CD4-positive, alpha-beta T cell treated with Interleukin-21 for 1 hour (primary cell): ENCODE results near the gene ERC1.
A peak's percentile ranks its signal among the peaks of the same experiment; 100 is the strongest.
"Not testable (repeated sequence)": the region's sequence is repeated elsewhere in the genome, so short reads cannot be mapped to it uniquely, and the experiment has no call there.

Experiments used
- DNase-seq: peaks from one replicate; pipeline ENCODE4 v3.0.0-alpha.2; 2020

ERC1 gene

DNA sequence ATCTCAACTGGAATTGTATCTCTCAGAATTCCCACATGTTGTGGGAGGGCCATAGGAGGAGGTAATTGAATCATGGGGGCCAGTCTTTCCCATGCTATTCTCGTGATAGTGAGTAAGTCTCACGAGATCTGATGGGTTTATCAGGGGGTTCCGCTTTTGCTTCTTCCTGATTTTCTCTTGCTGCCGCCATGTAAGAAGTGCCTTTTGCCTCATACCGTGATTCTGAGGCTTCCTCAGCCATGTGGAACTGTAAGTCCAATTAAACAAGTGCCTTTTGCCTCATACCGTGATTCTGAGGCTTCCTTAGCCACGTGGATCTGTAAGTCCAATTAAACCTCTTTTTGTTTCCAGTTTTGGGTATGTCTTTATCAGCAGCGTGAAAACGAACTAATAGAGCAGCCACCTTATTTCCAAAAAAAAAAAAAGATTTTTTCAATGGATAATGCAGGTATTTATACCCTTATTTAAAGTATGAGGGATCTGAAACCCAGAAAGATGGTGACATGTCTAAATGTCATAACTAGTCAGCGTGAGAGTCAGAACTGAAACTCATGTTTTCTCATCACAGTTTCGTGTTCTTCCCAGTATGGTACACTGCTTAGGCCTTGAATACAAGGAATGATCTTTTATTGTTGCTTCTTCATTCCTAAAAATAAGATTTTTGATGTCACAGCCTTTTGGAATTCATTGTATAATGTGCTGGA, 89.6 kb downstream of the ERC1 start:
- no peak for DNase-seq

DNA sequence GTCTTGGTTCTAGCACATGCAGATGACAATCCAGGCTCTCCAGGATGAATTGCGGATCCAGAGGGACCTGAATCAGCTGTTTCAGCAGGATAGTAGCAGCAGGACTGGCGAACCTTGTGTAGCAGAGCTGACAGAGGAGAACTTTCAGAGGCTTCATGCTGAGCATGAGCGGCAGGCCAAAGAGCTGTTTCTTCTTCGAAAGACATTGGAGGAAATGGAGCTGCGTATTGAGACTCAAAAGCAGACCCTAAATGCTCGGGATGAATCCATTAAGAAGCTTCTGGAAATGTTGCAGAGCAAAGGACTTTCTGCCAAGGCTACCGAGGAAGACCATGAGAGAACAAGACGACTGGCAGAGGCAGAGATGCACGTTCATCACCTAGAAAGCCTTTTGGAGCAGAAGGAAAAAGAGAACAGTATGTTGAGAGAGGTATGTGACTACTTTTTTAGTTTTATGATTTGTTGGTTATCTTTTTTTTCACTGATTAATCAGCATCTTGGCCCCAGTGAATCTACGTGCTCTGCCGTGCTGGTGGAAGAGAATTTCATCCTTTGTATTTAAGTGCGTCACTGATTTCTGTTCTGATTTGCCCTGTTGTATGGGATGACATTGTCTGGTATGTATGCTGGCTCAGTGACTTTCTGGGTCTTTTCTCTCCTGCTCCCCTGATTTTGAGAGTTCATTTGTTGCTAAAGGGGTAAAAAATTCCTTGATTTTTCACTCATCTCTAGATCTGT, 92.3 kb downstream of the ERC1 start:
- no peak for DNase-seq

DNA sequence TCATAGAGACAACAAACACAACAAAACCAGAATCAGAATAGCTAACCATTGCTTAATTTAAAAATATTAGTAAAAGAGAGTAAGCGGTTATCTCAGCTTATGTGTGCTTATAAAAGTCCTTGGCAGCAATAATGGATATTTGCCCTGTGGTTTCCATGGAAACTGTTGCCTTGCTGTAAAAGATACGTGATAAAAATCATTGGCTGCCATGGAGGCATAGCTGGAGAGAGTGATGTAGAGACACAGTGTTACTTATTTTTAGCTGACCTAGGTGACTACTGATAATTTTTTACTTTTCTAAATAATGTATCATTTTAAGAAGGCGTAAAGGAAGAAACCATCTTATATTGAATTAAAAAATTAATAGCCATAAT, 92.9 kb downstream of the ERC1 start:
- no peak for DNase-seq

DNA sequence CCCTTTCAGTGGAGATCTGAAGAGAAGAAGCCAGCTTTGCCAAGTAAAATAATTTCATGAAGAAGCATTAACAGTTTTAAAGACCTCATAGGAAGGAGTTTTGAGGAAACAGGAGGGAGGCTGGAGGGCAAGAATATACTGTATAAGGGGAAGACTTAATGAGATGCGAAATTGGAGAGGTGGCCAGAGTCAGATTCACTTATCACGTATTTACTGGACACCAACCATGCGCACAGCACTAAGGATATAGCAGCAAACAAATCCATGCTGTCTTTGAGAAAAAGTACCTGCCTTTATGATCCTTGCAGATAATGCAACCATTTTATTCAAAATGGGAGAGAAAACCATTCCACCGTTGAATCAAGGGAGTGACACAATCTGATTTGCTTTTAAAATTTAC, 100.3 kb downstream of the ERC1 start:
- no peak for DNase-seq

DNA sequence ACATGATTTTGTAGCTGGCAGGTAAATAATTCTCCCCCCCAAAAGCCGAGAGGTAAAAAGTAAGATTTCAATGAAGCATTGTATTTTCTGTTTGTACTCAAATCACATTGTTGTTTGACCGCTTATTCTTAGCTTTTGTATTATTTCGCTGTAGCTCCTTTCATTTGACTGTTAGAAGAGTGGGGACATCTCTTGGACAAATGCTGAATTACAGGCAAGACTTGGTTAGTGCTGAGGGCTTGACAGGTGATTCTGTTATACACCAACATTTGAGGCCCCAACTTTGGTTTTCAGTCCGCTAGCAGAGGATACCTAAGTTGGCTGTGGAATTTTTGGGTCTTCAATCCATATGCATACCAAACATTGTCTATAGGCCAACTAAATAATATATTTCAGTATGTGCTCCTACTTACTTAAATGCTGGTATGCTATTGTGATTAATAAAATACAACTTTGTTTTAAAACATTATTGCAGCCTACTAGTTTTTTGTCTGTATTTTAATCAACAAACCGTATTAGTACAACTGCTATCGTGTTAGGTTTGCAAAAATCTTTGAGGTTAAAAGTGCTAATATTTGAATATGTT, 102.2 kb downstream of the ERC1 start:
- DNase-seq = peak; percentile 66

DNA sequence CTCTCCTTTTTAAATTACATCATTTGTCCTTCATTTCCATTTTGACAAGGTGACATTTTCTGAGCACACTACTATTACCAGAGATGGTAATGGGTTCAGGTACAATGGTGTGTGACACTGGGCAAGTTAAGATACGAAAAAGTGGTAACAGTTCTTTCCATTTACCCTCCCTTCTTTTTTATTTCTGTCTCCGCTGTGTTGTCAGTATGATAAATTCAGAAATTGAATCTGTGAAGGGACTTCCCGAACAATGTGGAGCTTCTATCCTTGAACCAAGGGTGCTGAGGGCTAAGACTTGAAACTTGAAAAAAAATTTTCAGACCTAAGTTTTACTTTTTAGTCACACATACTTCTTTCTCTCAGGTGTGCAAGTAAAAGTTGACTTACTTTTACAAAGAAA, 103.7 kb downstream of the ERC1 start:
- no peak for DNase-seq

DNA sequence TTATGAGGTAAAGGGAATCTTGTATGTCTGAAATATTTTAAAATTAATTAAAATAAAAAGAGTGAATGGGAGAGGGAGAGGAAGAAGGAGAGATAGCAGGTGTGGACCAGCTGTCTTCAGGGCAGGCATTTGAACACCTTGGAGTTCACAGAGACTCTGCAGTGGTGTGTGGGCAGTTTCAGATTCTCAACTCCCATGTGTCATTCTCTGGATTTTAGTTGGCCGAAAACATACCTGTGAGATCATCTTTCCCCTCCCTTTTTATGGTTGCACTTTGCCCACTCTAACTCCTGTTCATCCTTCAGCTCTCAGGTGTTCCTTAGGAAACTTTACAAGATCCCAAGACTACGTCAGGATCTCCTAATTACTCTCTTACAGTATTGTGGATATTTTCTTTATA, 108.1 kb downstream of the ERC1 start:
- no peak for DNase-seq

DNA sequence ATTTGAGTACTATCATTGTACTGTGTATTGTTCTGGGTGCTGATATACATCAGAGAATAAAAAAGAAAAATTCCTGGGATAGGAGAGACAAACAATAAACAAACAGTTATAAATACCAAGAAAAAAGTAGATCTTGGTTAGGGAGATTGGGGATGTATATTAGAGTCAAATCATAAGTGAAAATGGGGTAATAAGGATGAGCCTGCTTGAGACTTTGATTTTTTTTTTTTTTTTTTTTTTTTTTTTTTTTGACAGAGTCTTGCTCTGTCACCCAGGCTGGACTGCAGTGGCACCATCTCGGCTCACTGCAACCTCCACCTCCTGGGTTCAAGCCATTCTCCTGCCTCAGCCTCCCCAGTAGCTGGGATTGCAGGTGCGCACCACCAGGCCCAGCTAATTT, 108.6 kb downstream of the ERC1 start:
- not testable (repeated sequence) for DNase-seq

DNA sequence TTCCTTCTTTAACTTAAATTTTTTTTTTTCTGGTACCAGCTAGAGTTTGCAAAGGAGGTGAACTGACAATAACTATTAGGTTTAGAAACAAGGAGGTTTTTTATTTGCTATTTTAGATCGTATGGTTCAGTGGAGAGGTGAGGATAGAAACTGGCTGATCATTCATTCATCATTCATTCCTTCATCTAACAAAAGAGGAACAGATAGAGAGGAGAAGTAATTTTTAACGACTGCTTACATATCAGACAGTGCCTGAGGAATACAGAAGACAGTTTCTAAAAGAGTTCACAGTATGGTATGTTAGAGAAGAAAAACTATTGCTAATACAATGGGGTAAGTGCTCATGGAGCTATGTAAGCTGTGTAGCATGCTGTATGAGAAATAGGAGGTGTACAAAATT, 111.1 kb downstream of the ERC1 start:
- DNase-seq = no peak

DNA sequence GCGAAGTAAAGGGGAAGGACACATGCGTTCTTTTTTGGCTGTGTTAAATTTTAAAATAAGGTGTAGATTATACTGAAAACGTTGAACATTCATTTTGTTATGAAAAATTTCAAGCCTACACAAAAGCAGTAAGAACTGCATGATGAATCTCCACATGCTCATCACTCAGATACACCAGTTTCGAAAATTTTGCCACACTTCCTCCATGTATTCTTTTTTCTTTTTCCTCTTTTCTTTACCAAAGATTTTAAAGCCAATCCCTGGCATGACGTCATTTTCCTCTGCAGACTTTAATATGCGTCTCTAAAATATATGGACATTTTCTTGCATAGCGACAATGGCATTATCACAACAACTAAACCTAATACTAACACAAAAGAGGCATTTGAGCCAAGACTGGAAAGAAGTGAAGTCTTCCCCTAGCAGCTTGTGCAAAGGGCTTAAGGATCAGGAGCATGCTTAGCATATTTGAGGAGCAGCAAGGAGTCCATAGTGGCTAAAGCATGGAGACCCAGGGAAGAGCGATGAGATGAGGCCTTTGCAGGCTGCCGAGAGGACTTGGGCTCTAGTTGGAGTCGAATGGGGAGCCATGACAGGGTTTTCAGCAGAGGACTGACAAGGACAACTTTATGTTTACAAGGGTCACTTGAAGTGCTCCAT, 111.9 kb downstream of the ERC1 start:
- DNase-seq = no peak

DNA sequence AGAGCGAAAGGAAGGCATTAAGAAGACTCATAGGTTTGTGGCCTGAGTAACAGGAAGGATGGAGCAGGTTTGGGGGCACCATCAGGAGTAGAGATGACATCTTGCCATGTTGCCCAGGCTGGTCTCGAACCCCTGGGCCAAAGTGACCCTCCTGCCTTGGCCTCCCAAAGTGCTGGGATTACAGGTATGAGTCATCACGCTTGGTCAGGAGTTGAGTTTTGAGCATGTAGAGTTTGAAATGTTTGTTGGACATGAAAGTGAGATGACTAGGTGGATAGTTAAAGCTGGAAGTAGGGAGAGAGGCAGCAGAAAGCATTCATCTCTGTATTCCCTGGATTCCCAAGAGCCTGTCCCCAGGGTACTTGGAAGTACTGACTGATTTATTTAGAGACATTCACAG, 112.6 kb downstream of the ERC1 start:
- DNase-seq = no peak

DNA sequence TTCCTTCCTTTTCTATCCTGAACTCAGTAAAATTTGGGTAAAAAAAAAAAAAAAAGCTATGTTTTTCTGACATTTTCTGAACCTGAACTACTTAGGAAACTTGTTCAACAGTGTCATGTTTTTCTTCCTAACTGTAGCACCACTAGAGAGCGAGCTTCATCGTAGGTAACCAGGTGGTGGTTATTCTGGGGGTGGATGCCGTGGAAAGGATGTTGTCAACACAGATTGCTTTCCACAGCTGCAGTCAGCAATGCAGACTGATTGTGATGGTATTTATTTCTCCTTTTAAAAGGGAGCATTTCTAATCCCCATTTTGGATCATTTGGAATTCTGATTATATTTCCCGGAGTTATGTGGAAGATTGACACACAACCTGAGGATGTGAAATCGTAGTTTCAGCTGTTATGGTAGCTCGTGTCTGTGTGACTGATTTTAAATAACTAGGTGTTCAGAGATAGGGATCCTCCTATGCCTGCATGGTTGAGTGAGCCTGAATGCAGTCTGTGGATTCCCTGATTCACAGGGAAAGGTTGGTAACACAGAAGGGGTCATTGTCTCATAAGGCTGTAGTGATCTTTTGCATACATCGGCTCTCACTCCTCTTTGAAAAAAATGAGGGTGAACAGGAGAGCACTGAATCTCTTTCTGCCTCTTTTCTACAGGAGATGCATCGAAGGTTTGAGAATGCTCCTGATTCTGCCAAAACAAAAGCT, 113.2 kb downstream of the ERC1 start:
- DNase-seq = no peak

DNA sequence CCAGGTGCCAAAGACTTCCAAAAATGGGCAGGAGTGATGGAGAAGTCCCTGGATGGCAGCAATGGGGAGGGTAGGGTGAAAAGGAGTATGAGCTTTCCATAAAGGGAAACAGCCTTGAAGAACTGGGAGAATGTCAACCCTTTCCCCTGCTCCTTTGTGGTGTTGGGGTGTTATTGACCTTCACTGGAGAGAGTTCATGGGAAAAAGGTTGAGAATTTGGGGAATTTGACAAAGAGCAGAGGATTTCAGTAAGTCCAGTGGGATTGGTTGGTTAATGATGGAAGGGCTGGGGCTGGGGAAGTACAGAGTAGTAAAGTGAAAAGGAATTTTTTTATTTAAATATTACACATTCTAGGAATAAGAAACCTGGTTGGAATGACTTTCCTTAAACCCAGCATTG, 116.6 kb downstream of the ERC1 start:
- DNase-seq = no peak

DNA sequence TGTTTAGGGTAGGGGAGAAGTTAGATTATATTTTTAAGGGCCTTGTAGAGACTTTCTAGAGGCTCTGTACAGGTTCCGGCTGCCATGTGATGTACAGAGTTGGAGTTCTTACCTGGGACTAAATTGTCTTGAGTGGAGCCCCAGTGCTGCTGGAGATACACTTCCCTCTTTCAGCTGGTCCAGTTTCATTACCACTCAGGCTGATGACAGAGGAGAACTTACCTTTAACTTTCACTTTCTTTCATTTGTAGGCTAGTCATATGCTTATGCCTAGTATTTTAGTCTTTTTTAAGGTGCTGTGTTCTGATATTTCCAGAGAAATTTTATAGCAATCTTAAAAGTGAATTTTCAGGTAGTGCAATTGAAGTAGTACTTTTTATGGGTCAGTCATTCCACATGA, 117.3 kb downstream of the ERC1 start:
- no peak for DNase-seq

DNA sequence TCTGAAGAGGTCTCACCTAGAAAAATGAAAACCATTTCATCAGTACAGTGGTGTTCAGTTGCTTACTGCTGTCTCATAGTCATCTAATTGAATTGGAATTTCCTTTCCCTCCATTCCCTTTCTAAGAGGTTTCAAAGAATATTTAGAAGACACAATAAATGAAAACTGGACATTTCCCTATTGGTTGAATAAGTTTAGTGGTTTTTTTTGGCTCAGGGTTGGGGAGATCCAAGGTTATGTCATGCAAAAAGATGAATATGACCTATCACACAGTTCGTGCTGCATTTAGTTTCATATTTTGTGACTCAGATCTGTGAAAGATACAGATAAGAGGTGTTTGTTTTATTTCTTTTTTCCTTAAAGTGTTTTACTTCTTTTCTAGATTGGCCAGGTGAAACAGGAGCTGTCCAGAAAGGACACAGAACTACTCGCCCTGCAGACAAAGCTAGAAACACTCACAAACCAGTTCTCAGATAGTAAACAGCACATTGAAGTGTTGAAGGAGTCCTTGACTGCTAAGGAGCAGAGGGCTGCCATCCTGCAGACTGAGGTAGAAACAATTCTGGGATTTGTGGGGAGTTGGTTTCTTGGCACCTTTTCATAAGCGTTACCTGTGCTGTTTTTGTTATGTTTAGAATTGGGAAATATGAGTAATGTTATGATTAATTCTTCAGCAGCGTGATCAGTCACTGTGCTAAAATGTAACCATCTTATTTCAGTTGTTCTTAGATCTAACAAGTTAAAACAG, 124.6 kb downstream of the ERC1 start:
- no peak for DNase-seq

DNA sequence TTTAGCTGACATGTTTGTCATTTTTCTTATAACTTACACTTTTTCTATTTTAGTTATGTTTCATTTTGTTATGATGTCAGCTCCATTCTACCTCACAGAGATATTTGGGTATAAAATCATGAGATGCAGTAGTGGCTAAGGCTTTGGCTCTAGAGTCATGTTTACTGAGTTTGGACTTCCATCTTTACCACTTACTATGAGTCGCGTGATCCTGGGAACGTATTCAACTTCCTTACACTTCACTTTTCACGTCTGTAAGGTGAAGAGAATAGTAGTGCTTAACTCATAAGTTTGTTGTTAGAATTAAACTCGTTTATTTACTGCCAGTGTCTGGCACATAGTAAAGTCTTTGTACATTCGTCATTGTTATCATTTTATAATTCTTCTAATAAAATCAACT, 126.3 kb downstream of the ERC1 start:
- DNase-seq = no peak

DNA sequence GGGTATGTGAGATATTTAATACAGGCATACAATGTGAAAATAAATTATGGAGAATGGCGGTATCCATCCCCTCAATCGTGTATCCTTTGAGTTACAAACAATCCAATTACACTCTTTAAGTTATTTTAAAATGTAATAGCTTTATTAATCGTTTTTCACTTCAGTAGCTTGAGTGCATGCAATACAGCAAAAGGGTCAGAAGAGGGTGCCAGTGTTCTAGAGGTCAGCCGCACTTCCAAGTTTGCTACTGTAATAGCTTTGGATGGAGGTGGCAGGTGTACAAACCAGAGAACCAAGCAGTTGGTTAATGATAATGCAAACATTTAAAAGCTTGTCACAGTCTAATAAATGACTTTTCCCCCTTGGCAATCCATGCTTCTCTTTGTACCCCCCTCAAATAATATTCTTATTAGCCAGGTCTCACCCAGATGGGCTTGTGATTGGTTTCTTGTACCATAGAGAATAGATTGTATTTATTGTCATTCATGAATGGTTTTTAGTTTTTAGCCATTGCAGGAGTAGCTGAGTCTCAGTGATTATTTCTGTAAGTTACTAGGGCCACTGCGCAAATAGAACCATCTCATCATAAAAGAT, 127.0 kb downstream of the ERC1 start:
- peak; percentile 76 for DNase-seq

DNA sequence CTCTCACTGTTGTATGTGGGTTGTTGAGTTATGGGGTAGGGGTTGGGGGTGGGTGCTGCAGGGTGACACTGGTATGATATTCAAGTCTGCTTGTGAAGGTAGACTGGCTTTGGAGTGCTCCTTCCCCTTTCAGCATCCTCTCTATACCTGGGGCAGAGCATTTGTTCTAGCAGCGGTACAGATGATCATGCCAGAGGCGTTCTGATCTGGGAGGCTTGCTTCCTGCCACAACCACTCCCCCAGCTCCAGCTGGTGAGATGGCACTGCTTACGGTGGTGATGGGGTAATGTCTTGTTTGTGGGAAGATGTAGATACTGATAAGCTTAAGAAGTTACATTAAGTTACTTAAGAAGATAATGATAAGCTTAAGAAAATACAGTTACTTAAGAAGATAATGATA, 131.8 kb downstream of the ERC1 start:
- peak; percentile 51 for DNase-seq

DNA sequence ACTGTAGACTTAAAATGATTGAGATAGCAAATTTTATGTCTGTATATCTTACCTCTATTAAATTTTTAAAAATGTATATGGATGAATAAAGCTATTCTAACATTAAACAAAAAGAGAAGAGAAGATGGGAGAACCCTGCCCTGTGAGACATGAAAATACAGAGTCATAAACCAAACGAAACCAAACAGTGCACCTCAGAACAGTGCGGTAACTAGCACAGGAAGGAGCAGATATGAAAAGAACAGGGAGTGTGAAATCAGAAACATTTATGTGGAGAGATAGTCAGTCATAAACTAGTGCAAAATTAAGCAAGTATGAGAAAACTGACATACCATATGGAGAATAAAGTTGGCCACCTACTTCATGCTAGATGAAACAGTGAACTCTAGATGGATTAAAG, 135.1 kb downstream of the ERC1 start:
- peak; percentile 12 for DNase-seq

DNA sequence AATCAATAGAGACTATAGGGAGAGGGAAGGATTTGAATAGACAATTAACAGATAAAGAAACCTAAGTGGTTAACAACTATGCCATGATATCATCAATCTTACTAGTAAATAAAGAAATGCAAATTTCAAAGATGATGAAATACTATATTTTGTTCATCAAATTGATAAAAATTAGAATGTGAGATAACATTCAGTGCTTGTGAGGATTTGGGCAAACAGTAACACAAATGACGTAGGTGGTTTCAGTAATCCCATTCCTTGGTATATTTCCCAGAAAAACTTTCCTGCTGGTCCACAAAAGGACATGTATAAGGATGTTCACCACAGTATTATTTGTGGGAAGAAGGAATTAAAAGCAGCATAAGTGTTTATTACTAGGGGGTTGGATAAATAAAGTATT, 136.0 kb downstream of the ERC1 start:
- DNase-seq = no peak

DNA sequence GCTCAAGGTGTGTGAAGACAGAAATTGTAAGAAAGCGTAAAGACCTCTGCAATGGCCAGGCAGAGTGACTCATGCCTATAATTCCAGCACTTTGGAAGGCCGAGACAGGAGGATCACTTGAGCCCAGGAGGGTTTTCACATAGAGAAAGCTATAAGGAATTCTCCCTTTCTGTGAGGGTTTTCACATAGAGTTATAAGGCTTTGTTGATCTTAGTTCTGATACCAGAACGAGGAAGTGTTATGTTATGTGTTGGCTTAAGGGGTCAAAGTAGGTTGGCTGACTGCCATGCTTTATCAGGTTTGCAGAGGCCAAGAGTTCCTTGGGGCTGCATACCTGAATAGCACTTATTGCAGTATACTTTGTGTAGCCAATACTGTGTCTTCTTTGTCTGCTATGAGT, 139.1 kb downstream of the ERC1 start:
- DNase-seq = no peak

DNA sequence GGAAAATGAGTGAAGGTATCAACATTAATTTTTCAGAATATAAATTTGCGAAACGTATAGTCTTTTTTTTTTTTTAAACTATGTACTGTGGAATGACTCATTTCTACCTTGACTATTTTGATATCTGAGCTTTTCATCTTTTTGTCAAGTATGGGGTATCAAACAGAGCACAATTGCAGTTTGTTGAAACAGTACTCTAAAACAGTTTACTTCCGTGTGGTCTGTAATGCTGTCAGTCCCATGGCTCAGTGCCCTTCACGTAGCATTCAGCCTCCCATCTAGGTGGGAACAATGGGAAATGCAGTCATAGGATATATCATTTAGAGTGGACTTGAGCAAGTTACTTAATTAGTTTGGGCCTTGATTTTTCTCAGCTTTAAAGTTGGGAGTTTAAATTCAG, 139.5 kb downstream of the ERC1 start:
- no peak for DNase-seq
